Trophoblast cell (in vitro differentiated cells and primary cell): ENCODE data around the gene WIPF1.

Source experiments
- DNase-seq, 2 donors: peaks; one replicate each; pipeline ENCODE4 v3.0.0-alpha.2; 2016
- H2AFZ ChIP-seq: 2 replicates; pipeline ENCODE4 v1.6.1; 2013; ENCODE audit warnings: low read length, moderate library complexity, mild to moderate bottlenecking; ENCODE audit not compliant: insufficient read depth, poor library complexity
- H2AK5ac ChIP-seq: 2 replicates; pipeline ENCODE4 v1.6.1; 2013; ENCODE audit warnings: mild to moderate bottlenecking, low read length
- H2BK120ac ChIP-seq: 2 replicates; pipeline ENCODE4 v1.6.1; 2013; ENCODE audit warnings: low read length, mild to moderate bottlenecking, moderate library complexity; ENCODE audit not compliant: insufficient read depth, poor library complexity
- H2BK12ac ChIP-seq: 2 replicates; pipeline ENCODE4 v1.6.1; 2013; ENCODE audit warnings: mild to moderate bottlenecking, low read length, moderate library complexity
- H2BK5ac ChIP-seq: 2 replicates; pipeline ENCODE4 v1.6.1; 2013; ENCODE audit warnings: low read length, low read depth, moderate library complexity, mild to moderate bottlenecking; ENCODE audit not compliant: poor library complexity
- H3K14ac ChIP-seq: 2 replicates; pipeline ENCODE4 v1.6.1; 2013; ENCODE audit warnings: mild to moderate bottlenecking, low read length
- H3K18ac ChIP-seq: 2 replicates; pipeline ENCODE4 v1.6.1; 2013; ENCODE audit warnings: mild to moderate bottlenecking, low read length
- H3K23ac ChIP-seq: 2 replicates; pipeline ENCODE4 v1.6.1; 2013; ENCODE audit warnings: low read length
- H3K27ac ChIP-seq: 2 replicates; pipeline ENCODE4 v1.5.1; 2013; ENCODE audit warnings: low read depth, mild to moderate bottlenecking, inconsistent platforms, low read length, moderate library complexity
- H3K27me3 ChIP-seq: 2 replicates; pipeline ENCODE4 v1.6.1; 2013; ENCODE audit warnings: inconsistent platforms, mild to moderate bottlenecking, low read length, moderate library complexity; ENCODE audit not compliant: insufficient read depth
- H3K36me3 ChIP-seq, 2 experiments: 1 replicate in 1 of 2; 2 replicates in 1 of 2; pipeline ENCODE4 v1.6.1; 2013; ENCODE audit warnings: low read length in 2 of 2, mild to moderate bottlenecking in 2 of 2, moderate library complexity in 1 of 2; ENCODE audit not compliant: insufficient read depth in 2 of 2, control insufficient read depth in 1 of 2
- H3K4ac ChIP-seq: 2 replicates; pipeline ENCODE4 v1.6.1; 2013; ENCODE audit warnings: low read depth, mild to moderate bottlenecking, low read length, moderate library complexity
- H3K4me1 ChIP-seq, 2 experiments: 1 replicate in 1 of 2; 2 replicates in 1 of 2; pipeline ENCODE4 v1.6.1; 2013; ENCODE audit warnings: low read length in 2 of 2, mild to moderate bottlenecking in 2 of 2, moderate library complexity in 1 of 2; ENCODE audit not compliant: insufficient read depth in 2 of 2, control insufficient read depth in 1 of 2
- H3K4me2 ChIP-seq: 2 replicates; pipeline ENCODE4 v1.6.1; 2013; ENCODE audit warnings: inconsistent platforms, mild to moderate bottlenecking, low read length, moderate library complexity
- H3K4me3 ChIP-seq: 2 replicates; pipeline ENCODE4 v1.5.1; 2013; ENCODE audit warnings: mild to moderate bottlenecking, low read depth, low read length, inconsistent platforms
- H3K79me1 ChIP-seq: one replicate; pipeline ENCODE4 v1.6.1; 2013; ENCODE audit warnings: low read length
- H3K79me2 ChIP-seq: 2 replicates; pipeline ENCODE4 v1.6.1; 2013; ENCODE audit warnings: low read length, mild to moderate bottlenecking; ENCODE audit not compliant: control insufficient read depth, insufficient read depth, poor library complexity
- H3K9ac ChIP-seq: 2 replicates; pipeline ENCODE4 v1.6.1; 2013; ENCODE audit warnings: mild to moderate bottlenecking, low read length
- H3K9me3 ChIP-seq: 2 replicates; pipeline ENCODE4 v1.6.1; 2013; ENCODE audit warnings: low read depth, mild to moderate bottlenecking, control low read depth, inconsistent platforms, low read length; ENCODE audit not compliant: insufficient read depth
- H4K12ac ChIP-seq: 2 replicates; pipeline ENCODE4 v1.6.1; 2013; ENCODE audit warnings: low read depth, mild to moderate bottlenecking, low read length, moderate library complexity
- H4K8ac ChIP-seq: 2 replicates; pipeline ENCODE4 v1.6.1; 2013; ENCODE audit warnings: low read depth, mild to moderate bottlenecking, low read length, moderate library complexity
- H4K91ac ChIP-seq: one replicate; pipeline ENCODE4 v1.6.1; 2013; ENCODE audit warnings: low read depth, mild to moderate bottlenecking, low read length, moderate library complexity
- WGBS: extraction: QIAGEN DNeasy Blood & Tissue Kit; methylation state at CpG from one replicate; pipeline ENCODE4 v1.1.7; 2013; ENCODE audit warnings: missing lambda C conversion rate; ENCODE audit not compliant: insufficient read length, insufficient coverage; ENCODE audit errors: extremely low coverage; 5-methylcytosine and 5-hydroxymethylcytosine counted together

The WIPF1 gene

DNA sequence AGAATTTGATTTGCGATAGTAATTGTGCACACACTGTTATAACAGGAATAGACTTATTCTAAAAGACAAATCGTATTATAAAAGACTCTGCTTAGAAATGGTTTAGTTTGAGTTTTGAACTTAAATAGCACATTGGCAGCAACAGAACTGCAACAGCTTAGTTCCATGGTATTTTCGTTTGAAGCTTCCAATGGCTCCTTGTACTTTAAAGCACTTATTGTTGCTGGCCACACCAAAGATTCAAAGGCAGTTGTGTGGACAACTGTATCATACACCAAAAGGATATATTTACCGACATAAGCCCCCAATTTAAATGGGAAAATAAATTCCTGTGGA lies 627 bp downstream of the WIPF1 start:
- Histone ChIP-seq H3K14ac (no peak overlapping the region), H3K4me2 (no peak overlapping the region), H4K91ac (no peak overlapping the region), H3K18ac (no peak overlapping the region), H3K27me3 (no peaks in the 10 kb centered on the region), H3K9ac (no peak overlapping the region), H2AFZ (no peak overlapping the region), H2BK12ac (no peak overlapping the region), H2AK5ac (no peak overlapping the region), H3K4ac (no peak overlapping the region), H3K79me1 (peaks cover 6% of the 10 kb centered on the region), H3K27ac (peak overlapping the region; percentile 42), H3K36me3 (peaks cover 6 to 8% of the 10 kb centered on the region in 2 experiments), H4K12ac (no peak overlapping the region), H3K4me3 (no peak overlapping the region), H2BK5ac (no peak overlapping the region), H3K9me3 (no peaks in the 10 kb centered on the region), H4K8ac (no peak overlapping the region), H3K23ac (no peak overlapping the region), H2BK120ac (no peak overlapping the region), H3K79me2 (peaks cover 2% of the 10 kb centered on the region), H3K4me1 (peaks cover 5 to 14% of the 10 kb centered on the region in 2 experiments)
- no CpG with 5 or more reads among the region's 4 CpGs for WGBS
- no peak for DNase-seq

- H3K36me3 ChIP-seq = peaks cover 4 to 6% of the 10 kb centered on the region in 2 experiments
- H3K27me3 ChIP-seq = no peaks in the 10 kb centered on the region
- peak; percentile 54 to 80 for DNase-seq
- no peaks in the 10 kb centered on the region for H3K9me3 ChIP-seq
- H3K4me3 ChIP-seq = no peak overlapping the region
- no peak overlapping the region for H2BK120ac ChIP-seq
- H4K8ac ChIP-seq = no peak overlapping the region
- H2BK5ac ChIP-seq = no peak overlapping the region
- no peak overlapping the region for H3K18ac ChIP-seq
- no peak overlapping the region for H3K4me2 ChIP-seq
- H3K23ac ChIP-seq = no peak overlapping the region
- H3K4ac ChIP-seq = no peak overlapping the region
- H2AFZ ChIP-seq = no peak overlapping the region
- no CpG with 5 or more reads among the region's 2 CpGs for WGBS
- H3K79me1 ChIP-seq = peaks cover 6% of the 10 kb centered on the region
- no peak overlapping the region for H2BK12ac ChIP-seq
- H3K4me1 ChIP-seq = peaks cover 5 to 18% of the 10 kb centered on the region in 2 experiments
- H3K79me2 ChIP-seq = peaks cover 2% of the 10 kb centered on the region
- H2AK5ac ChIP-seq = no peak overlapping the region
- H3K27ac ChIP-seq = peak overlapping the region; percentile 21
- no peak overlapping the region for H4K12ac ChIP-seq
- no peak overlapping the region for H4K91ac ChIP-seq
- no peak overlapping the region for H3K14ac ChIP-seq
- no peak overlapping the region for H3K9ac ChIP-seq
Measured at GRCh38 chr2:174595891-174596397, 1.7 kb downstream of the WIPF1 start.

GRCh38 chr2:174595116-174595809 lies 2.3 kb downstream of the WIPF1 start:
- H3K36me3 ChIP-seq = peaks cover 6% of the 10 kb centered on the region in 2 experiments
- peaks cover 5 to 21% of the 10 kb centered on the region in 2 experiments for H3K4me1 ChIP-seq
- no peak overlapping the region for H3K4ac ChIP-seq
- H3K18ac ChIP-seq = no peak overlapping the region
- no peak overlapping the region for H2BK12ac ChIP-seq
- DNase-seq = no peak
- H3K4me3 ChIP-seq = no peak overlapping the region
- no peak overlapping the region for H2BK5ac ChIP-seq
- WGBS = no CpG with 5 or more reads among the region's 3 CpGs
- H4K91ac ChIP-seq = no peak overlapping the region
- H3K9me3 ChIP-seq = no peaks in the 10 kb centered on the region
- H4K12ac ChIP-seq = no peak overlapping the region
- H3K27me3 ChIP-seq = no peaks in the 10 kb centered on the region
- H2AFZ ChIP-seq = no peak overlapping the region
- H3K79me2 ChIP-seq = peaks cover 2% of the 10 kb centered on the region
- peaks cover 9% of the 10 kb centered on the region for H3K79me1 ChIP-seq
- no peak overlapping the region for H2BK120ac ChIP-seq
- no peak overlapping the region for H3K9ac ChIP-seq
- H4K8ac ChIP-seq = no peak overlapping the region
- H2AK5ac ChIP-seq = no peak overlapping the region
- H3K14ac ChIP-seq = no peak overlapping the region
- H3K4me2 ChIP-seq = no peak overlapping the region
- H3K27ac ChIP-seq = peak overlapping the region; percentile 61
- no peak overlapping the region for H3K23ac ChIP-seq

DNA sequence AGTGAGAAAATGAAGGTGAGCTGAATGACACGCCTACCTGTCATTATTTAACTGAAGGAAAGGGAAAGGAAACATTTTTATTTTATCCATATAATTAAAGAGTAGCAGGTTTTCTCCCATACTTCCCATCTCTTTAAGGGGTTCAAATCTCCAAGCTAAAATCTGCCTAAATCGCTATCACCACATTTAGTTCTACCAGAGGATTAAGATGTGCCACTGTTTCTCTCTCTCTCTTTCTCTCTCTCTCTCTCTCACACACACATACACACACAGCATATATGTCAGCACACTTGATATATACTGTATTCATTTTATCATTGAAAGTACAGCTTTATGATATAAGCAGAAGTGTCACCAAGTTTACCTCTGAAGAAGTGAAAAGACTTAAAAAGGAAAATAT lies 3.1 kb downstream of the WIPF1 start:
- no peak overlapping the region for H4K8ac ChIP-seq
- no peak overlapping the region for H3K4ac ChIP-seq
- no peak overlapping the region for H3K14ac ChIP-seq

More for the DNA sequence above, 3.1 kb downstream of the WIPF1 start:
- Histone ChIP-seq H2AFZ (no peak overlapping the region), H3K27me3 (no peaks in the 10 kb centered on the region), H3K79me1 (peaks cover 11% of the 10 kb centered on the region), H3K36me3 (peaks cover 4 to 6% of the 10 kb centered on the region in 2 experiments), H4K91ac (no peak overlapping the region), H4K12ac (no peak overlapping the region), H3K27ac (no peak overlapping the region), H3K9ac (no peak overlapping the region), H3K4me2 (no peak overlapping the region), H2BK12ac (no peak overlapping the region), H3K4me3 (no peak overlapping the region), H2BK120ac (no peak overlapping the region), H2AK5ac (no peak overlapping the region), H3K79me2 (peaks cover 2% of the 10 kb centered on the region), H3K4me1 (peaks cover 5 to 21% of the 10 kb centered on the region in 2 experiments), H3K23ac (no peak overlapping the region), H3K18ac (no peak overlapping the region), H2BK5ac (no peak overlapping the region), H3K9me3 (no peaks in the 10 kb centered on the region)
- DNase-seq = no peak
- WGBS = no CpG with 5 or more reads among the region's 2 CpGs
